Ishikawa (cell line): Measurements from ENCODE around the gene LMO3.

Source experiments
- CREB1 ChIP-seq: IDR thresholded peaks from 2 replicates; pipeline ENCODE4 v1.6.1; 2012; ENCODE audit warnings: low read depth
- EGR1 ChIP-seq: IDR thresholded peaks from 2 replicates; pipeline ENCODE4 v1.6.1; 2012
- EP300 ChIP-seq: IDR thresholded peaks from 2 replicates; pipeline ENCODE4 v1.6.1; 2012; ENCODE audit warnings: borderline replicate concordance
- FOXM1 ChIP-seq: IDR thresholded peaks from 2 replicates; pipeline ENCODE4 v1.6.1; 2012; ENCODE audit warnings: low read depth, borderline replicate concordance
- RAD21 ChIP-seq: IDR thresholded peaks from 2 replicates; pipeline ENCODE4 v1.6.1; 2012; ENCODE audit warnings: low read depth
- TAF1 ChIP-seq: IDR thresholded peaks from 2 replicates; pipeline ENCODE4 v1.6.1; 2012; ENCODE audit warnings: low read depth, mild to moderate bottlenecking
- YY1 ChIP-seq: IDR thresholded peaks from 2 replicates; pipeline ENCODE4 v1.6.1; 2012; ENCODE audit warnings: low read depth
- ZBTB7A ChIP-seq: IDR thresholded peaks from 2 replicates; pipeline ENCODE4 v1.6.1; 2012; ENCODE audit warnings: low read depth
- TF ChIP-seq, protein P1 (sequence below): IDR thresholded peaks from 2 replicates; pipeline ENCODE4 v1.6.1; 2012
- TF ChIP-seq, protein P2 (sequence below): IDR thresholded peaks from 2 replicates; pipeline ENCODE4 v1.6.1; 2012; ENCODE audit warnings: low read depth, mild to moderate bottlenecking

DNA sequence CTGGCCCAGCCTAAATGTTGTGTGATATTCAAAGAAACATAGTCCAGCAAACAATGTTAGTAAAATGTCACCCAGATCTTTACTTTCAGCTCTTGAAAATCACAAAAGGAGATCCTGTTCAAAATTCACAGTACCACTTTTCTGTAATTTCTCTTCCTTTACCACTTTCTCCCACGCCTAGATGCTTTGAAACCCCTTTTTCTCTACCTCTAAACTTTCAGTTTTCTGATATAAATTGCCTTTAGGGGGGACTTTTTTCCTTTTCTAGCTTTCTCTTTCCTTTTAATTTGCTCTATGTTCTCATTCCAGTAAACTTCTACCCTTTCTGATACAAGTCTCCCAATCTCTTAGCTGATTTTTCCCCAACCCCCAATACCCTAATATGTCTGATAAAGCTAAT lies 101.8 kb downstream of the LMO3 start:
- TF ChIP-seq, protein P1, sequence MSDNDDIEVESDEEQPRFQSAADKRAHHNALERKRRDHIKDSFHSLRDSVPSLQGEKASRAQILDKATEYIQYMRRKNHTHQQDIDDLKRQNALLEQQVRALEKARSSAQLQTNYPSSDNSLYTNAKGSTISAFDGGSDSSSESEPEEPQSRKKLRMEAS, result no peak
- TF ChIP-seq, protein P2, sequence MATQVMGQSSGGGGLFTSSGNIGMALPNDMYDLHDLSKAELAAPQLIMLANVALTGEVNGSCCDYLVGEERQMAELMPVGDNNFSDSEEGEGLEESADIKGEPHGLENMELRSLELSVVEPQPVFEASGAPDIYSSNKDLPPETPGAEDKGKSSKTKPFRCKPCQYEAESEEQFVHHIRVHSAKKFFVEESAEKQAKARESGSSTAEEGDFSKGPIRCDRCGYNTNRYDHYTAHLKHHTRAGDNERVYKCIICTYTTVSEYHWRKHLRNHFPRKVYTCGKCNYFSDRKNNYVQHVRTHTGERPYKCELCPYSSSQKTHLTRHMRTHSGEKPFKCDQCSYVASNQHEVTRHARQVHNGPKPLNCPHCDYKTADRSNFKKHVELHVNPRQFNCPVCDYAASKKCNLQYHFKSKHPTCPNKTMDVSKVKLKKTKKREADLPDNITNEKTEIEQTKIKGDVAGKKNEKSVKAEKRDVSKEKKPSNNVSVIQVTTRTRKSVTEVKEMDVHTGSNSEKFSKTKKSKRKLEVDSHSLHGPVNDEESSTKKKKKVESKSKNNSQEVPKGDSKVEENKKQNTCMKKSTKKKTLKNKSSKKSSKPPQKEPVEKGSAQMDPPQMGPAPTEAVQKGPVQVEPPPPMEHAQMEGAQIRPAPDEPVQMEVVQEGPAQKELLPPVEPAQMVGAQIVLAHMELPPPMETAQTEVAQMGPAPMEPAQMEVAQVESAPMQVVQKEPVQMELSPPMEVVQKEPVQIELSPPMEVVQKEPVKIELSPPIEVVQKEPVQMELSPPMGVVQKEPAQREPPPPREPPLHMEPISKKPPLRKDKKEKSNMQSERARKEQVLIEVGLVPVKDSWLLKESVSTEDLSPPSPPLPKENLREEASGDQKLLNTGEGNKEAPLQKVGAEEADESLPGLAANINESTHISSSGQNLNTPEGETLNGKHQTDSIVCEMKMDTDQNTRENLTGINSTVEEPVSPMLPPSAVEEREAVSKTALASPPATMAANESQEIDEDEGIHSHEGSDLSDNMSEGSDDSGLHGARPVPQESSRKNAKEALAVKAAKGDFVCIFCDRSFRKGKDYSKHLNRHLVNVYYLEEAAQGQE, result no peak
- no peak for TF ChIP-seq FOXM1
- TF ChIP-seq RAD21, result no peak
- no peak for TF ChIP-seq ZBTB7A
- TF ChIP-seq YY1, result no peak
- no peak for TF ChIP-seq TAF1
- no peak for TF ChIP-seq EGR1
- no peak for TF ChIP-seq EP300
- no peak for TF ChIP-seq CREB1
